ENCODE measurements around the gene TRIM7. TPM values are rescaled to one million over a fixed set of nuclear protein-coding genes. Genes with fewer than 3 reads are reported as not detected.

The TRIM7 gene
- total RNA-seq, 3 donors from 2014 or later (not counting 1 experiment from before 2014, with no cell fraction given): 0.73 to 1.2 TPM; not detected in 1

DNA sequence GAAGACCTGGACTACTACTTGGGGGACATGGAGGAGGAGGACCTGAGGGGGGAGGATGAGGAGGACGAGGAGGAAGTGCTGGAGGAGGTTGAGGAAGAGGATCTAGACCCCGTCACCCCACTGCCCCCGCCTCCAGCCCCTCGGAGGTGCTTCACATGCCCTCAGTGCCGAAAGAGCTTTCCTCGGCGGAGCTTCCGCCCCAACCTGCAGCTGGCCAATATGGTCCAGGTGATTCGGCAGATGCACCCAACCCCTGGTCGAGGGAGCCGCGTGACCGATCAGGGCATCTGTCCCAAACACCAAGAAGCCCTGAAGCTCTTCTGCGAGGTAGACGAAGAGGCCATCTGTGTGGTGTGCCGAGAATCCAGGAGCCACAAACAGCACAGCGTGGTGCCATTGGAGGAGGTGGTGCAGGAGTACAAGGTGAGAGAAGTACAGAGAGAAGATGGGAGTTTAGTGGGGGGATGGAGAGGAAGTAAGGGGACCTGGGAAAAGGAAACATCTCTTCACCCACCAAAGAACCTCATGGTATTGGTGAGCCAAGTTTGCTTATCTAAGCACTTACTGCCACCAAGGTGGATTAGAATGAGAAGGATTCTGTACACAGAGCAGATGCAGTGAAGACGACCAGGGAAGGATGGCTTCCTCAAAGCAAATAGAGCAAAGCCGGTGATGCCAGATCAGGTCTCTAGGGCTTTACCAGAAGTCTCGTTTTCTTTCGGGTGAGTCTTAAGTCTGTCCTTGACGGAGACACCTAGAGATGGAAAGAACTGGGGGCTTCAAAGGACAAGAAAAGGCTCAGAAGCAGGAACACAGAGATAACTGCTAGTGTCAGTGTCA lies 19.6 kb upstream of the TRIM7 start:
- peaks cover 0 to 2% of the 10 kb centered on the region in 2 donors for H3K27me3 Mint-ChIP-seq (ENCODE audit: low read depth in 2 of 2)
- Histone ChIP-seq H3K4me1 (ENCODE audit: control insufficient read depth, insufficient read depth, low read length) (peaks cover 40% of the 10 kb centered on the region), H3K36me3 (ENCODE audit: control insufficient read depth, insufficient read depth, low read length) (no peaks in the 10 kb centered on the region), H3K27ac (ENCODE audit: low read length) (peak overlapping the region; percentile 91), H3K27me3 (ENCODE audit: control insufficient read depth, insufficient read depth, low read length) (no peaks in the 10 kb centered on the region), H3K9me3 (ENCODE audit: control insufficient read depth, insufficient read depth, low read length) (no peaks in the 10 kb centered on the region), H3K4me3 (ENCODE audit: low read length) (peak overlapping the region; percentile 82)
- peak overlapping the region; percentile 96 to 99 for H3K27ac Mint-ChIP-seq
- DNase-seq (peak; percentile 30 to 61), ATAC-seq (no peak)
- H3K4me3 Mint-ChIP-seq: peak overlapping the region; percentile 95
- peaks cover 6% of the 10 kb centered on the region for H3K36me3 Mint-ChIP-seq
- peaks cover 58 to 64% of the 10 kb centered on the region in 2 donors for H3K4me1 Mint-ChIP-seq
- WGBS (ENCODE audit: insufficient coverage): 54% methylated on average over 22 of the region's 22 CpGs
- no peak for TF ChIP-seq CTCF (IDR thresholded peaks at IDR 0.05)
- H3K9me3 Mint-ChIP-seq: no peaks in the 10 kb centered on the region
- intact Hi-C loops (cut with micrococcal nuclease): loop anchor here (10.0 kb wide), 1 partner anchor 420 kb away; the partner anchor contains the start of gene MGAT1

DNA sequence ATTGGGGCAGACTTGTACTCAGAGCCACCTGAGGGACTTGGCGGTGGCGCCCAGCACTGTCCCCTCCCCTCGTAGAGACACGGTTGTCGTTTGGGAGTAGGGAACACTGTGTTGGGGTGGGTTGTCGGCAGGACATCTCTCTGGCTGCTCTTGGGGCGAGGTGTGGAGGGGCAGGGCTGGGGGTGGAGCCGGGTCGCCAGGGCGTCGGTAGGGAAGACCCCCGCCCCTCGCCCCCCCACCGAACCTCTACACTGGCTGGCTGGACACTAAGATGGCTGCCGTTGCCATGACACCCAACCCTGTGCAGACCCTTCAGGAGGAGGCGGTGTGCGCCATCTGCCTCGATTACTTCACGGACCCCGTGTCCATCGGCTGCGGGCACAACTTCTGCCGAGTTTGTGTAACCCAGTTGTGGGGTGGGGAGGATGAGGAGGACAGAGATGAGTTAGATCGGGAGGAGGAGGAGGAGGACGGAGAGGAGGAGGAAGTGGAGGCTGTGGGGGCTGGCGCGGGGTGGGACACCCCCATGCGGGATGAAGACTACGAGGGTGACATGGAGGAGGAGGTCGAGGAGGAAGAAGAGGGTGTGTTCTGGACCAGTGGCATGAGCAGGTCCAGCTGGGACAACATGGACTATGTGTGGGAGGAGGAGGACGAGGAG lies 18.9 kb upstream of the TRIM7 start:
- DNase-seq (peak; percentile 54 to 76), ATAC-seq (peak; percentile 0 to 5 (median 3))
- peak overlapping the region; percentile 91 for H3K27ac ChIP-seq (ENCODE audit: low read length)
- 1% methylated on average over 31 of the region's 31 CpGs for WGBS (ENCODE audit: insufficient coverage)
- H3K4me3 ChIP-seq (ENCODE audit: low read length): peak overlapping the region; percentile 82
- H3K4me3 Mint-ChIP-seq: peak overlapping the region; percentile 95
- H3K36me3 ChIP-seq (ENCODE audit: control insufficient read depth, insufficient read depth, low read length): no peaks in the 10 kb centered on the region
- no peaks in the 10 kb centered on the region for H3K27me3 ChIP-seq (ENCODE audit: control insufficient read depth, insufficient read depth, low read length)
- intact Hi-C loops (cut with micrococcal nuclease): loop anchor here (1.0 to 10.0 kb wide), 4 partner anchors 19 to 419 kb away; partner anchors contain the start of genes MGAT1, RACK1 and TRIM52
- no peaks in the 10 kb centered on the region for H3K9me3 Mint-ChIP-seq
- peaks cover 44% of the 10 kb centered on the region for H3K4me1 ChIP-seq (ENCODE audit: control insufficient read depth, insufficient read depth, low read length)
- H3K4me1 Mint-ChIP-seq: peaks cover 56 to 64% of the 10 kb centered on the region in 2 donors
- H3K9me3 ChIP-seq (ENCODE audit: control insufficient read depth, insufficient read depth, low read length): no peaks in the 10 kb centered on the region
- TF ChIP-seq CTCF (IDR thresholded peaks at IDR 0.05): no peak
- peaks cover 6% of the 10 kb centered on the region for H3K36me3 Mint-ChIP-seq
- H3K27me3 Mint-ChIP-seq (ENCODE audit: low read depth in 2 of 2): peaks cover 0 to 2% of the 10 kb centered on the region in 2 donors
- peak overlapping the region; percentile 96 to 99 for H3K27ac Mint-ChIP-seq

GRCh38 chr5:181223058-181223728 lies 18.2 kb upstream of the TRIM7 start, which contains the start of gene TRIM41:
Gene TRIM41, plus strand, starts transcription at chr5:181223281. Its CDS starts 719 bp downstream, at chr5:181224000.
- Mint-ChIP-seq H3K36me3 (peaks cover 6% of the 10 kb centered on the region), H3K27me3 (ENCODE audit: low read depth in 2 of 2) (peaks cover 0 to 2% of the 10 kb centered on the region in 2 donors), H3K4me1 (peaks cover 59 to 70% of the 10 kb centered on the region in 2 donors), H3K4me3 (peak within 1 kb of the TSS; percentile 95), H3K27ac (peak within 1 kb of the TSS; percentile 96 to 99), H3K9me3 (no peaks in the 10 kb centered on the region)
- under 1% methylated on average over 59 of the region's 59 CpGs for WGBS (ENCODE audit: insufficient coverage)
- no peaks in the 10 kb centered on the region for H3K27me3 ChIP-seq (ENCODE audit: control insufficient read depth, insufficient read depth, low read length)
- peak within 1 kb of the TSS; percentile 91 for H3K27ac ChIP-seq (ENCODE audit: low read length)
- peak within 1 kb of the TSS; percentile 82 for H3K4me3 ChIP-seq (ENCODE audit: low read length)
- intact Hi-C loops (cut with micrococcal nuclease): loop anchor here (1.0 to 10.0 kb wide), 4 partner anchors 20 to 418 kb away; partner anchors contain the start of genes MGAT1, RACK1 and TRIM52
- peak; percentile 60 to 88 (median 75) for ATAC-seq
- peak; percentile 96 to 97 for DNase-seq
- H3K36me3 ChIP-seq (ENCODE audit: control insufficient read depth, insufficient read depth, low read length): no peaks in the 10 kb centered on the region
- no peaks in the 10 kb centered on the region for H3K9me3 ChIP-seq (ENCODE audit: control insufficient read depth, insufficient read depth, low read length)
- TF ChIP-seq CTCF (IDR thresholded peaks at IDR 0.05): no peak
- H3K4me1 ChIP-seq (ENCODE audit: control insufficient read depth, insufficient read depth, low read length): peaks cover 50% of the 10 kb centered on the region
